H9 (cell line): ENCODE measurements around the gene RWDD4. TPM values are rescaled to one million over a fixed set of nuclear protein-coding genes. Genes with fewer than 3 reads are reported as not detected.
"Not testable (repeated sequence)": the region's sequence is repeated elsewhere in the genome, so short reads cannot be mapped to it uniquely, and the experiment has no call there.

Experiments used
- DNase-seq: peaks from one replicate; pipeline ENCODE4 v3.0.0-alpha.2; 2017
- H2AFZ ChIP-seq: one replicate; pipeline ENCODE4 v1.6.1; 2013; ENCODE audit warnings: mild to moderate bottlenecking, low read length, control low read depth, moderate library complexity
- H2AK5ac ChIP-seq: 2 replicates; pipeline ENCODE4 v1.6.1; 2013; ENCODE audit warnings: low read length, control low read depth, mixed read lengths; ENCODE audit not compliant: insufficient read length
- H2BK120ac ChIP-seq: one replicate; pipeline ENCODE4 v1.6.1; 2013; ENCODE audit warnings: low read depth, mild to moderate bottlenecking, low read length, control low read depth, inconsistent platforms; ENCODE audit not compliant: poor library complexity, severe bottlenecking
- H2BK12ac ChIP-seq: 2 replicates; pipeline ENCODE4 v1.6.1; 2013; ENCODE audit warnings: low read length, control low read depth, mixed read lengths, low read depth; ENCODE audit not compliant: insufficient read length
- H2BK15ac ChIP-seq: 2 replicates; pipeline ENCODE4 v1.6.1; 2013; ENCODE audit warnings: low read depth, low read length, control low read depth
- H2BK20ac ChIP-seq: one replicate; pipeline ENCODE4 v1.6.1; 2013; ENCODE audit warnings: low read depth, mild to moderate bottlenecking, low read length, control low read depth, inconsistent platforms; ENCODE audit not compliant: poor library complexity, severe bottlenecking
- H2BK5ac ChIP-seq: 2 replicates; pipeline ENCODE4 v1.6.1; 2013; ENCODE audit warnings: low read length, control low read depth, mixed read lengths; ENCODE audit not compliant: insufficient read length
- H3K14ac ChIP-seq: 2 replicates; pipeline ENCODE4 v1.6.1; 2013; ENCODE audit warnings: low read length, control low read depth; ENCODE audit not compliant: insufficient read depth
- H3K18ac ChIP-seq: 2 replicates; pipeline ENCODE4 v1.6.1; 2013; ENCODE audit warnings: low read depth, mild to moderate bottlenecking, mixed read lengths, low read length, control low read depth; ENCODE audit not compliant: insufficient read length
- H3K23ac ChIP-seq: 2 replicates; pipeline ENCODE4 v1.6.1; 2013; ENCODE audit warnings: low read length, control low read depth, mixed read lengths, low read depth; ENCODE audit not compliant: insufficient read length
- H3K23me2 ChIP-seq: 2 replicates; pipeline ENCODE4 v1.6.1; 2013; ENCODE audit warnings: low read depth, mild to moderate bottlenecking, mixed read lengths, low read length, control low read depth; ENCODE audit not compliant: insufficient read length, poor library complexity, severe bottlenecking
- H3K27ac ChIP-seq: 2 replicates; pipeline ENCODE4 v1.5.1; 2013; ENCODE audit warnings: low read length, control low read depth, mixed read lengths, low read depth; ENCODE audit not compliant: insufficient read length
- H3K27me3 ChIP-seq: 2 replicates; pipeline ENCODE4 v1.6.1; 2013; ENCODE audit warnings: low read length, control low read depth, inconsistent platforms; ENCODE audit not compliant: insufficient read depth
- H3K4ac ChIP-seq: 2 replicates; pipeline ENCODE4 v1.6.1; 2013; ENCODE audit warnings: low read depth, mild to moderate bottlenecking, control low read depth, inconsistent platforms, low read length, moderate library complexity
- H3K4me1 ChIP-seq: 2 replicates; pipeline ENCODE4 v1.6.1; 2013; ENCODE audit warnings: low read length, control low read depth, inconsistent platforms; ENCODE audit not compliant: insufficient read depth
- H3K4me2 ChIP-seq: 2 replicates; pipeline ENCODE4 v1.6.1; 2013; ENCODE audit warnings: low read length, control low read depth, mixed read lengths; ENCODE audit not compliant: insufficient read length, insufficient read depth
- H3K56ac ChIP-seq: 2 replicates; pipeline ENCODE4 v1.6.1; 2013; ENCODE audit warnings: low read depth, mild to moderate bottlenecking, mixed read lengths, low read length, control low read depth; ENCODE audit not compliant: insufficient read length
- H3K79me1 ChIP-seq: 2 replicates; pipeline ENCODE4 v1.6.1; 2013; ENCODE audit warnings: low read depth, mild to moderate bottlenecking, moderate library complexity, low read length, control low read depth, inconsistent platforms; ENCODE audit not compliant: insufficient read depth, poor library complexity, severe bottlenecking
- H3K79me2 ChIP-seq: 2 replicates; pipeline ENCODE4 v1.6.1; 2013; ENCODE audit warnings: low read length, control low read depth, inconsistent platforms; ENCODE audit not compliant: insufficient read depth
- H3K9ac ChIP-seq: 2 replicates; pipeline ENCODE4 v1.6.1; 2013; ENCODE audit warnings: low read length, control low read depth, mixed read lengths; ENCODE audit not compliant: insufficient read length; ENCODE audit errors: extremely low read depth
- H3K9me3 ChIP-seq: one replicate; pipeline ENCODE4 v1.6.1; 2013; ENCODE audit warnings: low read depth, low read length, inconsistent platforms; ENCODE audit not compliant: control insufficient read depth
- H3T11ph ChIP-seq: one replicate; pipeline ENCODE4 v1.6.1; 2013; ENCODE audit warnings: mild to moderate bottlenecking, low read length, control low read depth, inconsistent platforms
- H4K20me1 ChIP-seq: one replicate; pipeline ENCODE4 v1.6.1; 2013; ENCODE audit not compliant: control insufficient read depth, insufficient read length, insufficient read depth
- H4K5ac ChIP-seq: 2 replicates; pipeline ENCODE4 v1.6.1; 2013; ENCODE audit warnings: low read depth, mild to moderate bottlenecking, mixed read lengths, low read length, control low read depth; ENCODE audit not compliant: insufficient read length
- H4K8ac ChIP-seq: replicated peaks from 2 replicates; pipeline ENCODE4 v1.6.1; 2013; ENCODE audit warnings: low read length, control low read depth, mixed read lengths, low read depth; ENCODE audit not compliant: insufficient read length
- H4K91ac ChIP-seq: 2 replicates; pipeline ENCODE4 v1.6.1; 2013; ENCODE audit warnings: low read depth, mild to moderate bottlenecking, moderate library complexity, mixed read lengths, low read length, control low read depth; ENCODE audit not compliant: insufficient read length
- H3K27ac Mint-ChIP-seq, 3 experiments: 2 replicates in 2 of 3; 3 replicates in 1 of 3; pipeline ENCODE4 v1.8.0; 2020 to 2021; ENCODE audit warnings: mixed read lengths in 3 of 3, mild to moderate bottlenecking in 1 of 3, moderate library complexity in 1 of 3
- H3K27me3 Mint-ChIP-seq: 2 replicates; pipeline ENCODE4 v1.8.0; 2021; ENCODE audit warnings: low read depth, mild to moderate bottlenecking, moderate library complexity, mixed read lengths
- H3K36me3 Mint-ChIP-seq, 3 experiments: 2 replicates in 2 of 3; 3 replicates in 1 of 3; pipeline ENCODE4 v1.8.0; 2020 to 2021; ENCODE audit warnings: low read depth in 3 of 3, mixed read lengths in 3 of 3; ENCODE audit not compliant: insufficient read depth in 1 of 3
- H3K4me1 Mint-ChIP-seq, 2 experiments: 2 replicates each; pipeline ENCODE4 v1.8.0; 2020; ENCODE audit warnings: mixed read lengths in 2 of 2
- H3K4me3 Mint-ChIP-seq, 2 experiments: 2 replicates in 1 of 2; 3 replicates in 1 of 2; pipeline ENCODE4 v1.8.0; 2020 to 2021; ENCODE audit warnings: mild to moderate bottlenecking in 2 of 2, mixed read lengths in 2 of 2, moderate library complexity in 1 of 2
- H3K9me3 Mint-ChIP-seq, 2 experiments: 2 replicates in 1 of 2; 3 replicates in 1 of 2; pipeline ENCODE4 v1.8.0; 2020; ENCODE audit warnings: mild to moderate bottlenecking in 2 of 2, mixed read lengths in 2 of 2, moderate library complexity in 1 of 2
- CTCF ChIP-seq: fragments of 200-600 bp; sonication (generic); conservative IDR thresholded peaks from 3 replicates; pipeline ENCODE4 v1.8.0; 2021; ENCODE audit warnings: antibody characterized with exemption, mild to moderate bottlenecking
- WGBS: extraction: QIAGEN DNeasy Blood & Tissue Kit; methylation state at CpG from one replicate; pipeline ENCODE4 v1.1.7; 2013; ENCODE audit warnings: missing lambda C conversion rate, low lambda C conversion rate, mixed read lengths; ENCODE audit not compliant: insufficient read length; ENCODE audit errors: extremely low coverage; 5-methylcytosine and 5-hydroxymethylcytosine counted together
- total RNA-seq: library from RNA; stranded (reverse); gene quantifications from 2 replicates; pipeline ENCODE4 v1.2.1, GENCODE V29; 2021

RWDD4 gene
- total RNA-seq, 1 experiment from 2014 or later = 17.8 TPM

- Mint-ChIP-seq H3K9me3 (no peaks in the 10 kb centered on the region), H3K4me1 (no peaks in the 10 kb centered on the region), H3K27me3 (peaks cover 1% of the 10 kb centered on the region; the same call in 1 of the 2 replicates), H3K36me3 (no peaks in the 10 kb centered on the region), H3K4me3 (no peak overlapping the region), H3K27ac (no peak overlapping the region)
- Histone ChIP-seq H3K79me2 (no peaks in the 10 kb centered on the region), H3K4me2 (no peak overlapping the region), H4K8ac (no peak overlapping the region), H3K79me1 (no peaks in the 10 kb centered on the region), H3K9ac (no peak overlapping the region), H3K23ac (no peak overlapping the region), H4K5ac (no peak overlapping the region), H3K18ac (no peak overlapping the region), H3K27me3 (no peaks in the 10 kb centered on the region), H4K91ac (no peak overlapping the region), H3T11ph (no peak overlapping the region), H2AK5ac (no peak overlapping the region), H3K4me1 (no peaks in the 10 kb centered on the region), H2AFZ (no peak overlapping the region), H4K20me1 (no peaks in the 10 kb centered on the region), H2BK20ac (no peak overlapping the region), H2BK12ac (no peak overlapping the region), H2BK15ac (no peak overlapping the region), H2BK120ac (no peak overlapping the region), H3K23me2 (no peaks in the 10 kb centered on the region), H2BK5ac (no peak overlapping the region), H3K14ac (no peak overlapping the region), H3K27ac (no peak overlapping the region), H3K4ac (no peak overlapping the region), H3K9me3 (no peaks in the 10 kb centered on the region), H3K56ac (no peak overlapping the region)
- no CpG with 5 or more reads among the region's 12 CpGs for WGBS
- DNase-seq = no peak
- no peak for TF ChIP-seq CTCF
These were observed 30.9 kb downstream of the RWDD4 start for GRCh38 chr4:183627979-183628588.

GRCh38 chr4:183627286-183627685 is 31.7 kb downstream of the RWDD4 start:
- not testable (repeated sequence) for H3K4me2 ChIP-seq, H4K5ac ChIP-seq, H3K27me3 ChIP-seq, H4K91ac ChIP-seq, H3K4ac ChIP-seq, H3K56ac ChIP-seq, H4K20me1 ChIP-seq, H3K18ac ChIP-seq, DNase-seq, H3K9me3 ChIP-seq, H3K27me3 Mint-ChIP-seq, H2BK15ac ChIP-seq, H3T11ph ChIP-seq, H2BK5ac ChIP-seq, H3K23ac ChIP-seq, H2BK120ac ChIP-seq, H3K23me2 ChIP-seq, H3K79me2 ChIP-seq, H2BK12ac ChIP-seq, H3K36me3 Mint-ChIP-seq, H2AK5ac ChIP-seq, H3K79me1 ChIP-seq, H4K8ac ChIP-seq, H3K27ac Mint-ChIP-seq, H3K4me1 ChIP-seq, H3K14ac ChIP-seq, H2AFZ ChIP-seq, H3K4me3 Mint-ChIP-seq, H3K4me1 Mint-ChIP-seq, H3K9me3 Mint-ChIP-seq, H3K27ac ChIP-seq, H3K9ac ChIP-seq, H2BK20ac ChIP-seq
- no CpG with 5 or more reads among the region's 5 CpGs for WGBS
